Mucosa of descending colon (tissue), 3 donors: ENCODE measurements around the gene PUDP. TPM values are rescaled to one million over a fixed set of nuclear protein-coding genes. Genes with fewer than 3 reads are reported as not detected.

Experiments used
- ATAC-seq: fragments of 200-7000 bp; cut with Tn5 transposase; one replicate; pipeline ENCODE4 v1.9.1; 2020; ENCODE audit warnings: mild to moderate bottlenecking, moderate library complexity
- DNase-seq, 3 donors: peaks; one replicate each; pipeline ENCODE4 v3.0.0-alpha.2; 2020
- H3K36me3 ChIP-seq: fragments of 200-600 bp; one replicate; pipeline ENCODE4 v1.8.0; 2021; ENCODE audit warnings: low read depth, mild to moderate bottlenecking
- H3K4me1 ChIP-seq: fragments of 200-600 bp; one replicate; pipeline ENCODE4 v1.8.0; 2021; ENCODE audit warnings: low read depth, mild to moderate bottlenecking
- H3K4me3 ChIP-seq: fragments of 200-600 bp; one replicate; pipeline ENCODE4 v1.8.0; 2021; ENCODE audit warnings: mild to moderate bottlenecking
- H3K9me3 ChIP-seq: fragments of 200-600 bp; one replicate; pipeline ENCODE4 v1.8.0; 2021; ENCODE audit warnings: mild to moderate bottlenecking
- intact Hi-C, 2 donors: fragments of 100-400 bp; cut with DNase I in 1 of 2; cut with micrococcal nuclease in 1 of 2; formaldehyde crosslinking; loops; one replicate each; pipeline versions ENCODE4 v1.11.0 to v1.11.1; 2022; cut with DNase I, micrococcal nuclease
- total RNA-seq, 3 donors: library from RNA; stranded (reverse); fragmentation: NEBNext Ultra II Directional in 2 of 3; extraction: Animal tissue kit (Norgen Biotek cat#: 25700) in 2 of 3; gene quantifications; one replicate each; pipeline versions ENCODE4 v1.2.1 to v1.2.4, GENCODE V29; 2021 to 2023
- TF ChIP-seq, protein P1 (sequence below): fragments of 200-600 bp; IDR thresholded peaks from one replicate; pipeline ENCODE4 v1.8.0; 2022; ENCODE audit warnings: antibody characterized with exemption, mild to moderate bottlenecking
- donor health status: DM: no; HTN: no; CAD: no; lungs with moderate emphysema.
- donor health status: DM: no; HTN: no; CAD: no.
- donor health status: DM: no; HTN: yes; CAD: no.

The PUDP gene
- total RNA-seq, 3 donors from 2014 or later, result 16.4 to 38.5 (median 32.3) TPM

DNA sequence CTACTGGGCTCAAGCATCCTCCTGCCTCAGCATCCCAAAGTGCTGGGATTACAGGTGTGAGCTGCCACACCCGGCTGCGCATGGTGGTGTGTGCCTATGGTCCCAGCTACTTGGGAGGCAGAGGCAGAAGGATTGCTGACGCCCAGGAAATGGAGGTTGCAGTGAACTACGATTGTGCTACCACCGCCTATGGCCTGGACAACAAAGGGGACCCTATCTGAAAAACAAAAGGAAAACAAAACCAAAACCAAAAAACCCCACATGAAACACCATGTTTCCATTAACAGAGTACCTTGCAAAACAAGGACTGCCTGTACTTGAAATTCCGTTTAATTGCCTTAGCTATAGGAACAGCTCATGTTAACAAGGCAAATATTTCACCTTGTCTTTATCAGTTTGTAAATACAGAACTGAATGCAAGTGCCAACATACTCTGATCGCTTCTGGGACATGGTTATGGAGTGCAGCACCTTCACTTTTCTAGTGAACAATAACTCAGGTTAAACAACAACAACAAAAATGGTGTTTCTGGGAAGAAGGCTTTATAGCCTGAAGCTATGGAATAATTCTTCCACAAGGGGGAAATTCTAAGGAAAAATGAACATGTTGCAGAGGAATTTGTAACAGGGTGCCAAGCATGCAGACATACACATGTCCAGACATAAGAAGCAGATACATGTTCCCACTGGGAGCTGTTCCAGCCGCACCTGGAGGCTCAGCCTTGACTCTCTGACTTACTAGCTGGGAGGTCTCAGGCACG is 73.6 kb downstream of the PUDP start:
- Histone ChIP-seq H3K36me3 (no peaks in the 10 kb centered on the region), H3K4me1 (no peaks in the 10 kb centered on the region), H3K9me3 (no peaks in the 10 kb centered on the region), H3K4me3 (no peak overlapping the region)
- DNase-seq (no peak), ATAC-seq (peak; percentile 88)
- TF ChIP-seq, protein P1, sequence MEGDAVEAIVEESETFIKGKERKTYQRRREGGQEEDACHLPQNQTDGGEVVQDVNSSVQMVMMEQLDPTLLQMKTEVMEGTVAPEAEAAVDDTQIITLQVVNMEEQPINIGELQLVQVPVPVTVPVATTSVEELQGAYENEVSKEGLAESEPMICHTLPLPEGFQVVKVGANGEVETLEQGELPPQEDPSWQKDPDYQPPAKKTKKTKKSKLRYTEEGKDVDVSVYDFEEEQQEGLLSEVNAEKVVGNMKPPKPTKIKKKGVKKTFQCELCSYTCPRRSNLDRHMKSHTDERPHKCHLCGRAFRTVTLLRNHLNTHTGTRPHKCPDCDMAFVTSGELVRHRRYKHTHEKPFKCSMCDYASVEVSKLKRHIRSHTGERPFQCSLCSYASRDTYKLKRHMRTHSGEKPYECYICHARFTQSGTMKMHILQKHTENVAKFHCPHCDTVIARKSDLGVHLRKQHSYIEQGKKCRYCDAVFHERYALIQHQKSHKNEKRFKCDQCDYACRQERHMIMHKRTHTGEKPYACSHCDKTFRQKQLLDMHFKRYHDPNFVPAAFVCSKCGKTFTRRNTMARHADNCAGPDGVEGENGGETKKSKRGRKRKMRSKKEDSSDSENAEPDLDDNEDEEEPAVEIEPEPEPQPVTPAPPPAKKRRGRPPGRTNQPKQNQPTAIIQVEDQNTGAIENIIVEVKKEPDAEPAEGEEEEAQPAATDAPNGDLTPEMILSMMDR, result no peak
- intact Hi-C loops, result no loop called here

DNA sequence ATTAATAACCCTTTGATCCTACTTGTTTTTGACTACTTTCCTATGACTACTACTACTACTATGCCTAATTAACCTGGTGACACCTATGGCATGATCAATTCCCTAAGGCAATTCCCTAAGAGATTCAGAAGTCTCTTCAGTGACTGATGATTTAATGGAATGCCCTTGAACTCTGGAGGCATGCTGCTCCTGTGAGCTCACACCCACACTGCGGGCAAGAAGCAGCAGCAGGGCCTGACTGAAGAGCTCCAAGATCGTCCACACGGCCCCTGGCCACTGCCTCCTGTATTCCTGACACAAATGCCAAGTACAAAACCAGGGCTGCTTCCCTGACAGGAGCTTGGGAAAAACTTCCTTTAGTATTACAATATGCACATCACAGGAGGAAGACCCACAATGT is 74.6 kb downstream of the PUDP start:
- no peaks in the 10 kb centered on the region for H3K36me3 ChIP-seq
- ATAC-seq (no peak), DNase-seq (no peak)
- intact Hi-C loops, result no loop called here
- no peaks in the 10 kb centered on the region for H3K4me1 ChIP-seq
- TF ChIP-seq, protein P1, result no peak
- H3K9me3 ChIP-seq, result no peaks in the 10 kb centered on the region
- no peak overlapping the region for H3K4me3 ChIP-seq

DNA sequence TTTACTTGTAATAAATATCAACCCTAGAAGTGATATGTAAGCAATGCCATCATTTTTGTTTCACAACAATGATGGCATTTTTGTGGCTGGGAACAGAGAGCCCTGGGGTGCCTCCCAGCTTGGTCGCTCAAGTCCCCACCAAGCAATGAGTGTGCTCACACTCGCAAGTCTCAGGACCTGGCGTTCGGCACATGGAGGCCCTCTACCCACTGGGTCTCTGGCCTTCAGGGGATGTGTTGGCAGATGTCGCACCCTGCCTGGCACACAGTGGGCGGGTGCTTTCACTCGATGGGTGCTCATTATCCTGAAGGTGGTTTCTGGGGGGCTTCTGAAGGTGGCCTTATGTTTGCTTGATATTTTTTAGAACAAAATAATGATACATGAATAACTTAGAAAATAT is 75.1 kb downstream of the PUDP start:
- intact Hi-C loops, result no loop called here
- TF ChIP-seq, protein P1, result no peak
- H3K9me3 ChIP-seq, result no peaks in the 10 kb centered on the region

DNA sequence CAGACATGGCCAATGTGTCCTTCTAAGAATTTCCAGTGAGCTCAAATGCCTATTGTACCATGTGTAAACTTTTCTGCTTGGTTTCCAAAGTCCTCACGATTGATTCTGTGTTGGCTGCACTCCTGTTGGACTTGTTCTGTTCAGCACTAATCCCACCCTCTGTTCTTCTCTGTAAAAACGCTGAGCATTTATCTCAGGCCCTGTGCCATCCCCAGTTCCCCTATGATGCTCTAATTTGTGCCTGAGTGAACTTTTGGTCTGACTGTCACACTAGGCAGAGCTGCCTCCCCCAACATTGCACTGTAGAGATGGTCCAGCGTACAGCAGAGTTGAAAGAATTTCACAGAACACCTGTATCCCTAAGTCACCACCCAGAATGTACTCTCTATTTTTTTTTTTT is 76.6 kb downstream of the PUDP start:
- Histone ChIP-seq H3K9me3 (no peaks in the 10 kb centered on the region), H3K4me1 (no peaks in the 10 kb centered on the region), H3K36me3 (no peaks in the 10 kb centered on the region), H3K4me3 (no peak overlapping the region)
- intact Hi-C loops, result no loop called here
- DNase-seq, result no peak
- ATAC-seq, result no peak
- TF ChIP-seq, protein P1, result no peak

More for the DNA sequence above, 75.1 kb downstream of the PUDP start:
- ATAC-seq, result no peak
- Histone ChIP-seq H3K4me3 (no peak overlapping the region), H3K4me1 (no peaks in the 10 kb centered on the region), H3K36me3 (no peaks in the 10 kb centered on the region)
- no peak for DNase-seq

DNA sequence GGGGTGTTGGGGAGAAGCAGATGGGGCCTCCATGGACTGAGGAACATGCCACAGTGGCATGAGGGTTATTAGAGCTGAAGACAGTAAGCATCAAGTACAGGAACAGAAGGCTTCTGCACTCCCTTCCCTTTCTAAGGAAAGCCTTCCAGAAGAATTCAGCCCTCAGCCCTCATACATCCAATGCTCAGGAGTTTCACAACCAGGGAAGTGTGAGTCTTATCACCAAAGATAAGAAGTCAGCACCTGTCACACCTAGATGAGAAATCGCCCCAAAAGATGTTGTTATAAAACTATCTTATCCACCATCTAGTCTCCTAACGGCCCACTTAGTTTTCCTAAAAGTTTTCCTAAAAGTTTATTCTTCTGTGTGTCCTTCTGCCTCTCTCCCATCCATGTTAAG is 78.4 kb downstream of the PUDP start:
- intact Hi-C loops, result no loop called here

More for the DNA sequence above, 78.4 kb downstream of the PUDP start:
- no peak for ATAC-seq
- Histone ChIP-seq H3K4me3 (no peak overlapping the region), H3K4me1 (no peaks in the 10 kb centered on the region), H3K9me3 (no peaks in the 10 kb centered on the region), H3K36me3 (no peaks in the 10 kb centered on the region)
- TF ChIP-seq, protein P1, result no peak
- no peak for DNase-seq
